SK-N-SH (cell line): Measurements from ENCODE around the gene PFDN5. TPM values are rescaled to one million over a fixed set of nuclear protein-coding genes. Genes with fewer than 3 reads are reported as not detected.

Source experiments
- CTCF ChIA-PET: fragments of 300-600, 350-600 bp; formaldehyde crosslinking; extraction: SDS; loops from one replicate; lab custom pipeline; 2021; lab: Yijun Ruan, JAX
- POLR2A ChIA-PET: fragments of 350-600 bp; sonication (Branson Sonifier 250); formaldehyde crosslinking; extraction: SDS; loops from one replicate; lab custom pipeline; 2020; ENCODE audit warnings: antibody characterized with exemption, inconsistent platforms; lab: Yijun Ruan, JAX
- DNase-seq: peaks from one replicate; pipeline ENCODE4 v3.0.0; 2012
- H2AFZ ChIP-seq: fragments of 200-600 bp; sonication (generic); 2 replicates; pipeline ENCODE4 v1.8.1; 2016; ENCODE audit warnings: antibody characterized with exemption, mild to moderate bottlenecking, low read depth
- H3F3A ChIP-seq: fragments of 200-600 bp; sonication (generic); replicated peaks from 2 replicates; pipeline ENCODE3; 2016; ENCODE audit warnings: antibody characterized with exemption, mild to moderate bottlenecking; ENCODE audit not compliant: insufficient read depth
- H3K27ac ChIP-seq, 2 experiments: fragments of 200-500 bp in 1 of 2; fragments of 200-600 bp in 1 of 2; sonication (Bioruptor generic) in 1 of 2; sonication (generic), shearing (Covaris generic) in 1 of 2; 2 replicates each; pipeline versions ENCODE4 v1.5.1 to v1.6.1; 2014 to 2016; ENCODE audit warnings: low read depth in 2 of 2, inconsistent platforms in 1 of 2, low read length in 1 of 2, mild to moderate bottlenecking in 1 of 2, mixed read lengths in 1 of 2
- H3K27me3 ChIP-seq: fragments of 200-600 bp; sonication (generic), shearing (Covaris generic); 2 replicates; pipeline ENCODE4 v1.6.1; 2016; ENCODE audit warnings: mixed run types; ENCODE audit not compliant: insufficient read depth
- H3K36me3 ChIP-seq, 2 experiments: fragments of 200-500 bp in 1 of 2; fragments of 200-600 bp in 1 of 2; sonication (Bioruptor generic) in 1 of 2; sonication (generic) in 1 of 2; replicated peaks in 1 of 2; 2 replicates each; pipeline versions ENCODE3 to v1.5.1; 2014 to 2016; ENCODE audit warnings: low read length in 1 of 2, mild to moderate bottlenecking in 1 of 2; ENCODE audit not compliant: insufficient read depth in 2 of 2, control insufficient read depth in 1 of 2
- H3K4me1 ChIP-seq, 2 experiments: fragments of 200-500 bp in 1 of 2; fragments of 200-600 bp in 1 of 2; sonication (Bioruptor generic) in 1 of 2; sonication (generic), shearing (Covaris generic) in 1 of 2; 2 replicates each; pipeline versions ENCODE4 v1.5.1 to v1.6.1; 2014 to 2016; ENCODE audit warnings: low read depth in 1 of 2, low read length in 1 of 2, mixed run types in 1 of 2; ENCODE audit not compliant: insufficient read depth in 2 of 2, control insufficient read depth in 1 of 2
- H3K4me2 ChIP-seq: fragments of 200-600 bp; sonication (generic), shearing (Covaris generic); 2 replicates; pipeline ENCODE4 v1.6.1; 2017; ENCODE audit warnings: mixed run types
- H3K4me3 ChIP-seq, 2 experiments: fragments of 200-500 bp in 1 of 2; fragments of 200-600 bp in 1 of 2; sonication (Bioruptor generic) in 1 of 2; sonication (generic), shearing (Covaris generic) in 1 of 2; 2 replicates each; pipeline versions ENCODE4 v1.5.1 to v1.8.1; 2014 to 2016; ENCODE audit warnings: low read depth in 2 of 2, inconsistent platforms in 1 of 2, low read length in 1 of 2, mild to moderate bottlenecking in 1 of 2, mixed read lengths in 1 of 2, moderate library complexity in 1 of 2
- H3K79me2 ChIP-seq: fragments of 200-600 bp; sonication (generic); 2 replicates; pipeline ENCODE4 v1.8.1; 2017; ENCODE audit warnings: mild to moderate bottlenecking; ENCODE audit not compliant: insufficient read depth
- H3K9ac ChIP-seq: fragments of 200-600 bp; sonication (generic); 2 replicates; pipeline ENCODE4 v1.6.1; 2017; ENCODE audit warnings: mixed run types
- H3K9me2 ChIP-seq: fragments of 200-600 bp; sonication (generic); 2 replicates; pipeline ENCODE4 v1.6.1; 2017; ENCODE audit warnings: mixed run types
- H3K9me3 ChIP-seq: fragments of 200-600 bp; sonication (generic); 2 replicates; pipeline ENCODE4 v1.6.1; 2017; ENCODE audit warnings: mixed run types, mild to moderate bottlenecking, moderate library complexity
- H4K20me1 ChIP-seq: fragments of 200-600 bp; sonication (generic); 2 replicates; pipeline ENCODE4 v1.6.1; 2017; ENCODE audit warnings: mild to moderate bottlenecking, mixed run types; ENCODE audit not compliant: insufficient read depth
- CHD2 ChIP-seq: fragments of 150-350 bp; IDR thresholded peaks from 2 replicates; pipeline ENCODE4 v1.6.1; 2018; ENCODE audit warnings: low read length; ENCODE audit not compliant: partially characterized antibody
- CTCF ChIP-seq: fragments of 200-600 bp; sonication (generic); IDR thresholded peaks from 2 replicates; pipeline ENCODE4 v1.6.1; 2017; ENCODE audit warnings: antibody characterized with exemption, mild to moderate bottlenecking, moderate library complexity
- ELF1 ChIP-seq: IDR thresholded peaks from 2 replicates; pipeline ENCODE4 v1.4.0; 2012
- GATA2 ChIP-seq: sonication (generic); formaldehyde crosslinking; IDR thresholded peaks from 2 replicates; pipeline ENCODE4 v1.5.0; 2020; ENCODE audit warnings: mild to moderate bottlenecking, missing genetic modification reagents
- MEF2A ChIP-seq: IDR thresholded peaks from 2 replicates; pipeline ENCODE4 v1.4.0; 2012; ENCODE audit warnings: low read depth, borderline replicate concordance
- POLR2AphosphoS5 ChIP-seq: IDR thresholded peaks from 2 replicates; pipeline ENCODE4 v1.6.1; 2012; ENCODE audit warnings: low read depth, low read length
- RCOR1 ChIP-seq: fragments of 150-350 bp; IDR thresholded peaks from 2 replicates; pipeline ENCODE4 v1.6.1; 2017; ENCODE audit warnings: antibody characterized with exemption, low read length
- REST ChIP-seq: IDR thresholded peaks from 2 replicates; pipeline ENCODE4 v1.6.1; 2012; ENCODE audit warnings: mild to moderate bottlenecking, low read depth, low read length, moderate library complexity
- SIN3A ChIP-seq: IDR thresholded peaks from 2 replicates; pipeline ENCODE4 v1.6.1; 2012; ENCODE audit warnings: low read depth, mild to moderate bottlenecking, low read length, moderate library complexity, borderline replicate concordance
- TAF1 ChIP-seq: IDR thresholded peaks from 2 replicates; pipeline ENCODE4 v1.6.1; 2012; ENCODE audit warnings: low read depth, mild to moderate bottlenecking, low read length, moderate library complexity, borderline replicate concordance
- TEAD4 ChIP-seq: IDR thresholded peaks from 2 replicates; pipeline ENCODE4 v1.4.0; 2012; ENCODE audit warnings: mild to moderate bottlenecking, borderline replicate concordance; ENCODE audit not compliant: insufficient read depth
- WGBS: methylation state at CpG from one replicate; pipeline ENCODE4 v1.1.6; 2017; ENCODE audit warnings: low lambda C conversion rate; 5-methylcytosine and 5-hydroxymethylcytosine counted together
- polyA plus RNA-seq, 3 experiments: library from polyadenylated mRNA; depleted of rRNA; stranded (reverse); fragments of >200 nt; gene quantifications; 2 replicates each; pipeline ENCODE4 v1.2.3, GENCODE V29; 2012
- TF ChIP-seq, protein P1 (sequence below): IDR thresholded peaks from 2 replicates; pipeline ENCODE4 v1.4.0; 2012; ENCODE audit warnings: low read depth

Gene PFDN5
- polyA plus RNA-seq, 1 of the 3 experiments (the other 2 are of a cell fraction), result 1,198 TPM

- 90% methylated on average over 13 of the region's 15 CpGs for WGBS
- Histone ChIP-seq H3K9ac (no peak overlapping the region), H4K20me1 (no peaks in the 10 kb centered on the region), H3K27me3 (peaks cover 12% of the 10 kb centered on the region; the same call in 1 of the 2 replicates), H3K4me2 (no peak overlapping the region), H3K4me1 (no peaks in the 10 kb centered on the region), H3F3A (no peaks in the 10 kb centered on the region), H2AFZ (no peak overlapping the region), H3K79me2 (no peaks in the 10 kb centered on the region), H3K4me3 (no peak overlapping the region), H3K27ac (no peak overlapping the region), H3K36me3 (no peaks in the 10 kb centered on the region), H3K9me3 (no peaks in the 10 kb centered on the region), H3K9me2 (no peaks in the 10 kb centered on the region)
- ChIA-PET POLR2A (no interaction called here), CTCF (interaction anchor here (1.0 to 13.6 kb wide), 4 partner anchors 10 to 82 kb away, joined by 3 to 294 read pairs (median 43); partner anchors contain the start of gene AAAS)
- DNase-seq, result no peak
- no peak for TF ChIP-seq RCOR1
- TF ChIP-seq POLR2AphosphoS5, result no peak
- TF ChIP-seq TAF1, result no peak
- no peak for TF ChIP-seq CTCF
- no peak for TF ChIP-seq MEF2A
- TF ChIP-seq, protein P1, sequence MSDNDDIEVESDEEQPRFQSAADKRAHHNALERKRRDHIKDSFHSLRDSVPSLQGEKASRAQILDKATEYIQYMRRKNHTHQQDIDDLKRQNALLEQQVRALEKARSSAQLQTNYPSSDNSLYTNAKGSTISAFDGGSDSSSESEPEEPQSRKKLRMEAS, result no peak
- no peak for TF ChIP-seq GATA2
Measured at GRCh38 chr12:53332744-53333143, 37.4 kb downstream of the PFDN5 start.

GRCh38 chr12:53333289-53333688 is 37.9 kb downstream of the PFDN5 start:
- CTCF ChIA-PET, result interaction anchor here (3.5 to 4.7 kb wide), 2 partner anchors 10 to 11 kb away, joined by 40 to 46 read pairs; partner anchors contain the start of gene AAAS
- H3K27ac ChIP-seq, result no peak overlapping the region
- POLR2A ChIA-PET, result interaction anchor here (0.6 kb wide), 1 partner anchor 887 kb away, joined by 3 read pairs; no protein-coding TSS in a partner anchor
- no peaks in the 10 kb centered on the region for H3K36me3 ChIP-seq
- H3K9me3 ChIP-seq, result no peaks in the 10 kb centered on the region
- TF ChIP-seq CTCF (no peak), REST (no peak), CHD2 (no peak), TEAD4 (no peak), SIN3A (no peak), ELF1 (no peak), MEF2A (no peak), POLR2AphosphoS5 (no peak)
- TF ChIP-seq, all 33 proteins: peak for 0
- H3K4me1 ChIP-seq, result no peaks in the 10 kb centered on the region; a peak in 1 of 4 replicates
- H3K4me3 ChIP-seq, result no peak overlapping the region
- peaks cover 15% of the 10 kb centered on the region; the same call in 1 of the 2 replicates for H3K27me3 ChIP-seq
- H3F3A ChIP-seq, result no peaks in the 10 kb centered on the region
- H3K79me2 ChIP-seq, result no peaks in the 10 kb centered on the region
- no peak overlapping the region for H2AFZ ChIP-seq
- no peaks in the 10 kb centered on the region for H3K9me2 ChIP-seq
- peak; percentile 15 for DNase-seq
- no peak overlapping the region for H3K4me2 ChIP-seq
- H3K9ac ChIP-seq, result no peak overlapping the region
- 83% methylated on average over 4 of the region's 4 CpGs for WGBS
- H4K20me1 ChIP-seq, result no peaks in the 10 kb centered on the region
